CD8-positive, alpha-beta memory T cell (primary cell): ENCODE results near the gene MYMK. TPM values are rescaled to one million over a fixed set of nuclear protein-coding genes. Genes with fewer than 3 reads are reported as not detected.
"Not testable (repeated sequence)": the region's sequence is repeated elsewhere in the genome, so short reads cannot be mapped to it uniquely, and the experiment has no call there.

Experiments used
- CTCF ChIA-PET: fragments of 350-600 bp; sonication (Branson Sonifier 250); formaldehyde crosslinking; loops from one replicate; lab custom pipeline; 2021; ENCODE audit warnings: antibody characterized with exemption; lab: Charles Lee
- POLR2A ChIA-PET: fragments of 350-600 bp; sonication (Branson Sonifier 250); formaldehyde crosslinking; loops from one replicate; lab custom pipeline; 2021; ENCODE audit warnings: antibody characterized with exemption; lab: Charles Lee
- DNase-seq, 5 donors: peaks; one replicate each; pipeline versions ENCODE4 v3.0.0 to v3.0.0-alpha.2; 2020 to 2022; ENCODE audit warnings: mixed read lengths in 1 of 5
- H3K27ac ChIP-seq: one replicate; pipeline ENCODE4 v1.7.0; 2013; ENCODE audit warnings: low read depth, mild to moderate bottlenecking, low read length, moderate library complexity
- H3K27me3 ChIP-seq: 2 replicates; pipeline ENCODE4 v1.7.0; 2013; ENCODE audit warnings: low read length, mild to moderate bottlenecking; ENCODE audit not compliant: insufficient read depth, poor library complexity, severe bottlenecking
- H3K36me3 ChIP-seq: 2 replicates; pipeline ENCODE4 v1.7.0; 2013; ENCODE audit warnings: mild to moderate bottlenecking, low read length, moderate library complexity; ENCODE audit not compliant: insufficient read depth
- H3K4me1 ChIP-seq: 2 replicates; pipeline ENCODE4 v1.7.0; 2013; ENCODE audit warnings: mild to moderate bottlenecking, low read length, moderate library complexity; ENCODE audit not compliant: insufficient read depth
- H3K4me3 ChIP-seq: 2 replicates; pipeline ENCODE4 v1.7.0; 2013; ENCODE audit warnings: mild to moderate bottlenecking, low read length
- H3K9me3 ChIP-seq: 2 replicates; pipeline ENCODE4 v1.7.0; 2013; ENCODE audit warnings: mild to moderate bottlenecking, low read length
- H3K27ac Mint-ChIP-seq, 8 donors: one replicate each; pipeline ENCODE4 v1.8.0; 2020 to 2021; ENCODE audit warnings: mixed read lengths in 8 of 8, mild to moderate bottlenecking in 6 of 8, inconsistent platforms in 3 of 8, moderate library complexity in 3 of 8
- H3K27me3 Mint-ChIP-seq, 2 donors: one replicate each; pipeline ENCODE4 v1.8.0; 2020 to 2021; ENCODE audit warnings: mixed read lengths in 2 of 2, mild to moderate bottlenecking in 1 of 2, moderate library complexity in 1 of 2
- H3K36me3 Mint-ChIP-seq, 3 donors: one replicate each; pipeline ENCODE4 v1.8.0; 2020 to 2021; ENCODE audit warnings: mixed read lengths in 3 of 3, inconsistent platforms in 1 of 3, mild to moderate bottlenecking in 1 of 3
- H3K4me1 Mint-ChIP-seq, 3 donors: one replicate each; pipeline ENCODE4 v1.8.0; 2020 to 2021; ENCODE audit warnings: mixed read lengths in 3 of 3, inconsistent platforms in 1 of 3, mild to moderate bottlenecking in 1 of 3
- H3K4me3 Mint-ChIP-seq, 7 donors: one replicate each; pipeline ENCODE4 v1.8.0; 2020 to 2021; ENCODE audit warnings: mixed read lengths in 7 of 7, mild to moderate bottlenecking in 6 of 7, moderate library complexity in 4 of 7, inconsistent platforms in 2 of 7
- H3K9me3 Mint-ChIP-seq, 5 donors: one replicate each; pipeline ENCODE4 v1.8.0; 2020 to 2022; ENCODE audit warnings: mixed read lengths in 5 of 5, mild to moderate bottlenecking in 3 of 5, moderate library complexity in 2 of 5, inconsistent platforms in 1 of 5
- polyA plus RNA-seq: library from polyadenylated mRNA; unstranded; fragments of 300-500 nt; fragmentation: Illumina TruSeq; gene quantifications from one replicate; pipeline ENCODE4 v1.2.3, GENCODE V29; 2021
- total RNA-seq, 2 experiments: library from RNA; stranded (reverse); gene quantifications; one replicate each; pipeline ENCODE4 v1.2.3, GENCODE V29; 2021

The MYMK gene
- total and polyA plus RNA-seq, 3 experiments from 2014 or later, result not detected

GRCh38 chr9:133569121-133569785 is 44.5 kb upstream of the MYMK start:
- Mint-ChIP-seq H3K27me3 (peaks cover 0 to 6% of the 10 kb centered on the region in 2 donors), H3K9me3 (no peaks in the 10 kb centered on the region), H3K4me1 (no peaks in the 10 kb centered on the region), H3K36me3 (no peaks in the 10 kb centered on the region), H3K4me3 (no peak overlapping the region), H3K27ac (no peak overlapping the region)
- no peak for DNase-seq
- no peak overlapping the region for H3K4me3 ChIP-seq
- no peaks in the 10 kb centered on the region for H3K4me1 ChIP-seq
- no peaks in the 10 kb centered on the region for H3K27me3 ChIP-seq
- H3K36me3 ChIP-seq, result no peaks in the 10 kb centered on the region
- ChIA-PET POLR2A (no interaction called here), CTCF (no interaction called here)
- H3K27ac ChIP-seq, result no peak overlapping the region
- H3K9me3 ChIP-seq, result no peaks in the 10 kb centered on the region

- no peaks in the 10 kb centered on the region for H3K27me3 ChIP-seq
- Mint-ChIP-seq H3K27ac (no peak overlapping the region), H3K9me3 (no peaks in the 10 kb centered on the region), H3K27me3 (peaks cover 0 to 5% of the 10 kb centered on the region in 2 donors), H3K36me3 (no peaks in the 10 kb centered on the region), H3K4me3 (no peak overlapping the region), H3K4me1 (peaks cover 0 to 3% (median 2%) of the 10 kb centered on the region in 3 donors)
- no peaks in the 10 kb centered on the region for H3K9me3 ChIP-seq
- ChIA-PET CTCF (no interaction called here), POLR2A (no interaction called here)
- no peak overlapping the region for H3K27ac ChIP-seq
- no peaks in the 10 kb centered on the region for H3K36me3 ChIP-seq
- no peaks in the 10 kb centered on the region for H3K4me1 ChIP-seq
- DNase-seq, result no peak
- no peak overlapping the region for H3K4me3 ChIP-seq
Measured at GRCh38 chr9:133568186-133568585, 43.4 kb upstream of the MYMK start.

GRCh38 chr9:133566817-133567216 is 42.1 kb upstream of the MYMK start:
- H3K9me3 ChIP-seq, result no peaks in the 10 kb centered on the region
- no peaks in the 10 kb centered on the region for H3K36me3 Mint-ChIP-seq
- no peaks in the 10 kb centered on the region for H3K9me3 Mint-ChIP-seq
- no peaks in the 10 kb centered on the region for H3K4me1 ChIP-seq
- DNase-seq, result no peak
- ChIA-PET POLR2A (no interaction called here), CTCF (no interaction called here)
- no peaks in the 10 kb centered on the region for H3K36me3 ChIP-seq
- H3K27ac Mint-ChIP-seq, result no peak overlapping the region
- H3K27ac ChIP-seq, result no peak overlapping the region
- H3K4me3 ChIP-seq, result no peak overlapping the region
- no peaks in the 10 kb centered on the region for H3K27me3 Mint-ChIP-seq
- H3K27me3 ChIP-seq, result no peaks in the 10 kb centered on the region
- H3K4me3 Mint-ChIP-seq, result no peak overlapping the region
- peaks cover 0 to 5% (median 2%) of the 10 kb centered on the region in 3 donors for H3K4me1 Mint-ChIP-seq

- no peak overlapping the region for H3K4me3 Mint-ChIP-seq
- Histone ChIP-seq H3K36me3 (no peaks in the 10 kb centered on the region), H3K4me1 (no peaks in the 10 kb centered on the region), H3K27ac (no peak overlapping the region), H3K27me3 (no peaks in the 10 kb centered on the region), H3K4me3 (no peak overlapping the region), H3K9me3 (no peaks in the 10 kb centered on the region)
- ChIA-PET CTCF (no interaction called here), POLR2A (no interaction called here)
- H3K27me3 Mint-ChIP-seq, result no peaks in the 10 kb centered on the region
- no peaks in the 10 kb centered on the region for H3K36me3 Mint-ChIP-seq
- peaks cover 0 to 5% (median 3%) of the 10 kb centered on the region in 3 donors for H3K4me1 Mint-ChIP-seq
- no peak overlapping the region for H3K27ac Mint-ChIP-seq
- no peak for DNase-seq
- no peaks in the 10 kb centered on the region for H3K9me3 Mint-ChIP-seq
Measured at GRCh38 chr9:133566382-133566781, 41.6 kb upstream of the MYMK start.

GRCh38 chr9:133564451-133565116 is 39.8 kb upstream of the MYMK start:
- H3K9me3 Mint-ChIP-seq, result no peaks in the 10 kb centered on the region
- Histone ChIP-seq H3K4me1 (no peaks in the 10 kb centered on the region), H3K27me3 (no peaks in the 10 kb centered on the region), H3K9me3 (no peaks in the 10 kb centered on the region), H3K27ac (no peak overlapping the region), H3K36me3 (no peaks in the 10 kb centered on the region), H3K4me3 (no peak overlapping the region)
- peak overlapping the region in 1 of 8 donors; percentile 54 for H3K27ac Mint-ChIP-seq
- no peak for DNase-seq
- no peaks in the 10 kb centered on the region for H3K36me3 Mint-ChIP-seq
- ChIA-PET POLR2A (no interaction called here), CTCF (no interaction called here)
- H3K4me3 Mint-ChIP-seq, result no peak overlapping the region
- peaks cover 2 to 4% of the 10 kb centered on the region in 2 donors for H3K27me3 Mint-ChIP-seq
- peaks cover 0 to 5% (median 3%) of the 10 kb centered on the region in 3 donors for H3K4me1 Mint-ChIP-seq

- H3K27me3 ChIP-seq, H3K9me3 Mint-ChIP-seq, H3K9me3 ChIP-seq, DNase-seq, H3K4me3 ChIP-seq, H3K4me1 Mint-ChIP-seq, H3K27me3 Mint-ChIP-seq, H3K4me3 Mint-ChIP-seq, CTCF ChIA-PET, H3K27ac ChIP-seq, H3K36me3 Mint-ChIP-seq, H3K36me3 ChIP-seq, H3K4me1 ChIP-seq, POLR2A ChIA-PET: not testable (repeated sequence)
- H3K27ac Mint-ChIP-seq, result peak overlapping the region in 2 of 8 donors; percentile 22 to 58
Measured at GRCh38 chr9:133563814-133564213, 39.1 kb upstream of the MYMK start.

- CTCF ChIA-PET, result no interaction called here
- Mint-ChIP-seq H3K4me3 (peak overlapping the region in 1 of 7 donors; percentile 13), H3K27me3 (peaks cover 9 to 10% of the 10 kb centered on the region in 2 donors), H3K4me1 (peaks cover 0 to 5% (median 3%) of the 10 kb centered on the region in 3 donors), H3K36me3 (no peaks in the 10 kb centered on the region), H3K9me3 (no peaks in the 10 kb centered on the region), H3K27ac (peak overlapping the region in 3 of 8 donors; percentile 22 to 58 (median 47))
- H3K4me1 ChIP-seq, result no peaks in the 10 kb centered on the region
- no peaks in the 10 kb centered on the region for H3K27me3 ChIP-seq
- no peaks in the 10 kb centered on the region for H3K36me3 ChIP-seq
- no peak for DNase-seq
- H3K27ac ChIP-seq, result no peak overlapping the region
- no peaks in the 10 kb centered on the region for H3K9me3 ChIP-seq
- no peak overlapping the region for H3K4me3 ChIP-seq
- POLR2A ChIA-PET, result no interaction called here
Measured at GRCh38 chr9:133563291-133563796, 38.6 kb upstream of the MYMK start.

GRCh38 chr9:133562611-133563290 is 38.0 kb upstream of the MYMK start:
- Histone ChIP-seq H3K9me3 (no peaks in the 10 kb centered on the region), H3K27ac (no peak overlapping the region), H3K4me1 (no peaks in the 10 kb centered on the region), H3K4me3 (no peak overlapping the region), H3K36me3 (no peaks in the 10 kb centered on the region), H3K27me3 (no peaks in the 10 kb centered on the region)
- Mint-ChIP-seq H3K4me3 (peak overlapping the region in 1 of 7 donors; percentile 13), H3K4me1 (peaks cover 0 to 10% (median 9%) of the 10 kb centered on the region in 3 donors), H3K27me3 (peaks cover 12 to 16% of the 10 kb centered on the region in 2 donors), H3K9me3 (no peaks in the 10 kb centered on the region), H3K27ac (no peak overlapping the region), H3K36me3 (no peaks in the 10 kb centered on the region)
- no peak for DNase-seq
- ChIA-PET CTCF (no interaction called here), POLR2A (no interaction called here)
